Epithelial cell of esophagus (primary cell): ENCODE measurements around the gene C7orf33.
"Not testable (repeated sequence)": the region's sequence is repeated elsewhere in the genome, so short reads cannot be mapped to it uniquely, and the experiment has no call there.

Source experiments
- DNase-seq: peaks from one replicate; pipeline ENCODE4 v3.0.0; 2010; ENCODE audit warnings: low read depth
- H3K4me3 ChIP-seq: 2 replicates; pipeline ENCODE4 v1.5.1; 2011; ENCODE audit warnings: mild to moderate bottlenecking, low read length, control low read depth
- CTCF ChIP-seq: IDR thresholded peaks from 2 replicates; pipeline ENCODE4 v1.5.1; 2011; ENCODE audit warnings: low read depth, mild to moderate bottlenecking, low read length, control low read depth, inconsistent platforms; ENCODE audit not compliant: insufficient read depth; ENCODE audit errors: missing control alignments

C7orf33 gene

GRCh38 chr7:148567524-148567923, 23.0 kb upstream of the C7orf33 start:
- TF ChIP-seq CTCF: no peak
- H3K4me3 ChIP-seq: no peak overlapping the region
- no peak for DNase-seq

GRCh38 chr7:148570510-148570909, 20.1 kb upstream of the C7orf33 start:
- no peak for TF ChIP-seq CTCF
- H3K4me3 ChIP-seq: no peak overlapping the region
- DNase-seq: no peak

GRCh38 chr7:148570973-148571372, 19.6 kb upstream of the C7orf33 start:
- not testable (repeated sequence) for H3K4me3 ChIP-seq, DNase-seq

- DNase-seq: no peak
- TF ChIP-seq CTCF: no peak
- no peak overlapping the region for H3K4me3 ChIP-seq
These were observed 19.2 kb upstream of the C7orf33 start for GRCh38 chr7:148571381-148571780.

GRCh38 chr7:148572067-148572522, 18.5 kb upstream of the C7orf33 start:
- no peak overlapping the region for H3K4me3 ChIP-seq
- no peak for TF ChIP-seq CTCF
- no peak for DNase-seq

- not testable (repeated sequence) for H3K4me3 ChIP-seq, DNase-seq
These were observed 17.0 kb upstream of the C7orf33 start for GRCh38 chr7:148573581-148573980.

GRCh38 chr7:148575640-148576411, 14.7 kb upstream of the C7orf33 start:
- TF ChIP-seq CTCF: peak; percentile 92
- peak; percentile 62 for DNase-seq
- no peak overlapping the region for H3K4me3 ChIP-seq

GRCh38 chr7:148579366-148579765, 11.2 kb upstream of the C7orf33 start:
- DNase-seq: no peak
- H3K4me3 ChIP-seq: no peak overlapping the region
- no peak for TF ChIP-seq CTCF
